Measurements from ENCODE around the gene CNFN. TPM values are rescaled to one million over a fixed set of nuclear protein-coding genes. Genes with fewer than 3 reads are reported as not detected.

Gene CNFN
- 40.7 to 55.2 TPM (median 48.7 TPM) in 5 replicates for total RNA-seq (2022; extraction: Qiagen RNA extraction; ENCODE audit: low read depth)

DNA sequence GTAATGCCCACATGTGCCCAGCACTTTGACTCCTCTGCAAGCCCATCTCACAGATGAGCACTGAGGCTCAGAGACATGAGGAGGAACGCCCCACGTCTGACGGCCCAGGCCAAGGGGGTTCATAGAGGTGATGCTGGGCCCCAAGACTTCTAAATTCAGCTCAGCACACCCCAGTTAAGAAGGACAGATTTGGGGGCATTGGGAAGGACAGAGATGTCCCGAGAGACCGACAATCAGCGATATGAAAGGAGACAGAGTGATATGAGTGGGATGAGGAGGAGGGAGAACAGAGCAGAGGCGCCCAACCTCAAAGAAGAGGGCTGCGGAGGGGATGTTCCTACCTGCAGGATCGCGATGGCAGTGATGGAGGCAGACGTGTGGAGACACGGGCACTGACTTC is at the start of gene CNFN:
Gene CNFN, minus strand, starts transcription at position 399 of the 400 bp plus-strand sequence. CDS start 1,260 bp downstream, outside the sequence.

GRCh38 chr19:42427313-42427712 is 37.2 kb upstream of the CNFN start, which contains the start of gene LIPE:
LIPE (minus strand) TSS chr19:42427388; CDS start chr19:42427149, 239 bp downstream.

Other genes starting within 250 kb of the CNFN start
- 54.3 to 74.7 TPM (median 66.0 TPM) in 5 replicates for gene DEDD2, start 172.6 kb downstream of the CNFN start, total RNA-seq (2022; extraction: Qiagen RNA extraction; ENCODE audit: low read depth)
- 15.5 to 21.1 TPM (median 19.8 TPM) in 5 replicates for gene ZNF526, start 170.0 kb downstream of the CNFN start, total RNA-seq (2022; extraction: Qiagen RNA extraction; ENCODE audit: low read depth)
- 104 to 150 TPM (median 147 TPM) in 5 replicates for gene GSK3A, start 147.7 kb downstream of the CNFN start, total RNA-seq (2022; extraction: Qiagen RNA extraction; ENCODE audit: low read depth)
- 99.1 to 124 TPM (median 117 TPM) in 5 replicates for gene ERF, start 135.2 kb downstream of the CNFN start, total RNA-seq (2022; extraction: Qiagen RNA extraction; ENCODE audit: low read depth)
- 38.6 to 52.2 TPM (median 47.4 TPM) in 5 replicates for gene CIC, start 121.0 kb downstream of the CNFN start, total RNA-seq (2022; extraction: Qiagen RNA extraction; ENCODE audit: low read depth)
- gene PRR19, start 88.2 kb downstream of the CNFN start, total RNA-seq (2022; extraction: Qiagen RNA extraction; ENCODE audit: low read depth) = 3.6 to 4.9 TPM (median 4.3 TPM) in 5 replicates
- gene PAFAH1B3, start 87.7 kb downstream of the CNFN start, total RNA-seq (2022; extraction: Qiagen RNA extraction; ENCODE audit: low read depth) = 132 to 152 TPM (median 151 TPM) in 5 replicates
- 2.2 to 3.9 TPM (median 3.2 TPM) in 5 replicates for gene TMEM145, start 77.0 kb downstream of the CNFN start, total RNA-seq (2022; extraction: Qiagen RNA extraction; ENCODE audit: low read depth)
- 19.0 to 25.2 TPM (median 23.3 TPM) in 5 replicates for gene MEGF8, start 64.7 kb downstream of the CNFN start, total RNA-seq (2022; extraction: Qiagen RNA extraction; ENCODE audit: low read depth)
- 1.4 to 2.9 TPM (median 2.3 TPM) in 5 replicates for gene LIPE, start 37.1 kb upstream of the CNFN start, total RNA-seq (2022; extraction: Qiagen RNA extraction; ENCODE audit: low read depth)
- gene CXCL17, start 52.6 kb upstream of the CNFN start, total RNA-seq (2022; extraction: Qiagen RNA extraction; ENCODE audit: low read depth) = 0.18 TPM in 1 of 5 replicates, not detected in the others
- gene CEACAM1, start 138.2 kb upstream of the CNFN start, total RNA-seq (2022; extraction: Qiagen RNA extraction; ENCODE audit: low read depth) = 2.4 to 3.7 TPM (median 2.9 TPM) in 5 replicates
- gene CEACAM8, start 204.6 kb upstream of the CNFN start, total RNA-seq (2022; extraction: Qiagen RNA extraction; ENCODE audit: low read depth) = not detected in 5 replicates

All from A549 treated with GW870086 at 1 μM for 4 hours (cell line).